HG02840 (cell line): Measurements from ENCODE around the gene KNDC1.
"Not testable (repeated sequence)": the region's sequence is repeated elsewhere in the genome, so short reads cannot be mapped to it uniquely, and the experiment has no call there.

ENCODE experiments used
- ATAC-seq: cut with Tn5 transposase; IDR thresholded peaks from one replicate; pipeline ENCODE4 v1.9.1; 2021; ENCODE audit warnings: mild to moderate bottlenecking, moderate library complexity, moderate number of reproducible peaks; ENCODE audit not compliant: unreplicated experiment, low FRiP score

The KNDC1 gene

GRCh38 chr10:133215586-133215985 is 55.6 kb downstream of the KNDC1 start:
- ATAC-seq, result no peak

- ATAC-seq, result no peak
These were observed 56.8 kb downstream of the KNDC1 start for GRCh38 chr10:133216776-133217175.

- no peak for ATAC-seq
These were observed 58.0 kb downstream of the KNDC1 start for GRCh38 chr10:133217800-133218589.

DNA sequence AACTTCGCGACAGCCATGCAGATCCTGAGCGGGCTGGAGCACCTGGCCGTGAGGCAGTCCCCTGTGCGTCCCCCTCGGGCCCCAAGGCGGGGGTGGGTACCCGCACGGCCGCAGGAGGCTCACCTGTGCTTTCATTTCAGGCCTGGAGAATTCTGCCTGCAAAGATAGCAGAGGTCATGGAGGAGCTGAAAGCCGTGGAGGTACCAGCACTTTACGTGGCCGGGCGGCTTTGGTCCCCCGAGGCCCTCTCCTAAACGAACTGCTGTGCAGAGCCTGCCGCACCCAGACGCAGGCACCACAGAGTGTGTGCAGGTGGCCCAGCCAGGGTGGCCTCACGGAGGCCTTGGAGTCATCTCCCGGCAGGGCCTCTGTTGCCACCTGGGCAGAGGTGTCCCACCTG is 58.9 kb downstream of the KNDC1 start:
- no peak for ATAC-seq

- ATAC-seq, result no peak
These were observed 59.8 kb downstream of the KNDC1 start for GRCh38 chr10:133219782-133220181.

GRCh38 chr10:133221331-133221730 is 61.3 kb downstream of the KNDC1 start:
- ATAC-seq, result no peak

DNA sequence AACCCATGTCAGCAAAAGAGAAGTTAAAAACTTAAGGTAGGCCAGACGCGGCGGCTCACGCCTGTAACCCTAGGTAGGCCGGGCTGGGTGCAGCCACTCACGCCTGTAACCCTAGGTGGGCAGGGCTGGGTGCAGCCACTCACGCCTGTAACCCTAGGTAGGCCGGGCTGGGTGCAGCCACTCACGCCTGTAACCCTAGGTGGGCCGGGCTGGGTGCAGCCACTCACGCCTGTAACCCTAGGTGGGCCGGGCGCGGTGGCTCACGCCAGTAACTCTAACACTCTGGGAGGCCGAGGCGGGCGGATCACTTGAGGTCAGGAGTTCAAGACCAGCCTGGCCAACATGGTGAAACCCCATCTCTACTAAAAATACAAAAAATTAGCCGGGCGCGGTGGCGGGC is 61.7 kb downstream of the KNDC1 start:
- ATAC-seq, result not testable (repeated sequence)

DNA sequence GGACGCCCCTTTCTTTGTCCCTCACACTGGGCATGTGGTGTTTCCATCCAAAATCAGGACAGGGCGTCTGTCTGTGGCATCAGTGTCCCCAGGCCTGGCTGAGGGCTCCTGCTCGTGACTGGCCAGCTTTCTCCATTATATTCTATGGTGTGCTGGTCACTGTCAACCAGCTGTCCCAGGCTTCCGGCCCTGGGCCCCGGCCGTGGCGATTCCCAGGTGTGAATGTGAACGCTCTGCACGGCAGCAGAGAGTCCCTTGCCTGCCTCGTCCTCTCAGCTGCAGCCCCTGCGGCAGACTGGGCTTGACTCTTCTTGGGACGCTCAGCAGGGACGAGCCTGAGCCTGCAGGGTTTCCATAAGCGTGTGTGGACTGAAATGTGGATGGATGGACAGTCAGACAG is 64.1 kb downstream of the KNDC1 start:
- no peak for ATAC-seq

GRCh38 chr10:133224756-133225372 is 64.8 kb downstream of the KNDC1 start:
- ATAC-seq, result no peak

- no peak for ATAC-seq
These were observed 65.7 kb downstream of the KNDC1 start for GRCh38 chr10:133225707-133226191.

- ATAC-seq, result no peak
These were observed 66.3 kb downstream of the KNDC1 start for GRCh38 chr10:133226251-133226808.

DNA sequence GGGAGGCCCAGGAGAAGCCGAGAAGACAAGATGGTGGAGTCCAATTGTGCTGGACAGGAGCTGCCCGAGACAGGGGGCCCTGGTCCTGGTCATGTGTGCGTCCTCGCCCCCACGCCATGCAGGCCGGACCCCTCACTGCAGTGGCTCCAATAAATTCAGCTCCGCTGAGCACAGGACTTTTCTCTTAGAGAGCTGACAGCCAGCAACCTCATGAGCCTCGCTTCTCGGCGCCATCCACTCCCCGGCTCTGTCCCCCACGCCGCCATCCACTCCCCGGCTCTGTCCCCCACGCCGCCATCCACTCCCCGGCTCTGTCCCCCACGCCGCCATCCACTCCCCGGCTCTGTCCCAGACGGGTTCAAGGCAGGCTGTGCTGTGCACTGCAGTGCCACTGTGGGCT is 67.2 kb downstream of the KNDC1 start:
- no peak for ATAC-seq

DNA sequence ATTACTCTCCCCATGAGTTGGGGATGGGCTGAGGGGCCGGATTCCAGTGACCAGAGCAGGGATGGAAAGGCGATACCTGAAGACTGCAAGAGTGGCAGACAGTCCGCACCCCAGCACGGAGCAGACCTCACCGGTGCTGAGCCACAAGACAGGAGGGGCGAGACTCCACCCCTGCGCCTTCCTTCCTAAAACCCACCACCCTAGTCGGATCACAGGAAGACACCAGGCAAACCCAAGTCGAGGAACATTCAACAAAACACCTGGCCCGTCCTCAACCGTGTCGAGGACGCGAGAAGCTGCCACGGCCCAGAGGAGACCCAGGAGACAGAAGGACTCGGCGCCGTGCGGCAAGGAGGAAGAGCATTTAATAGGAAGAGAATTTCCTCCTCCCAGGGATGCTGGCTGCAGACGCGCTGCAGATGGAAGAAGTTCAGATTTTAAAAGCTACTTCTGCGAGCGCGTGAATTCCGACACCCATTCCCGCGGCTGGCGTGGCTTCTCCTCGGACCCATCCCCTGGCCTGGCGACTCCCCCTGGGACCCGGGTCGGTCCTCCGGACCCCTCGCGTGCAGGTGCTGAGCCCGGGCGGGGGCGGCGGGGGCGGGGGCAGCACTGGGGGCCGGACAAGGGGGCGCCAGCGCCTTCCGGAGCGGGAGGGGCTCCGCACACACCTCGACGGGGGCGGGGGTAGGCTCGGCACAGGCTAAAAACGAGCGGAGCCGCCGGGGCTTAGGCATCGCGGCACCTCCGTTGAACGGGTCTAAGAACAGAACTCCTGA is 69.4 kb downstream of the KNDC1 start:
- ATAC-seq, result no peak

DNA sequence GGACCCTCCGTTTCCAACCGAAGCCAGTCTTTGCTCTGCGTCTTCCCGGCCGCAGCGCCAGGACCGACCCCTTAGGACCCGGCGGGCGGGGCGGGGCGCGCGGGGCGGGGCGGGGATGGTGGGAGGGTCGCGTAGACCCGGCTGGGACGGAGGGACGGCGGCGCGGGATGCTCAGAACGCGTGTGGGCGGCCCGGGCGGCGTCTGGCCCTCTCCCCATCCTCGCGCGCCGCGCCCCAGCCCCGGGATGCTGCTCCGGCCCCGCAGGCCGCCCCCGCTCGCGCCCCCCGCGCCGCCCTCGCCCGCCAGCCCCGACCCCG is 70.0 kb downstream of the KNDC1 start, which contains the start of gene UTF1:
Gene UTF1 (plus strand): TSS at position 174 of the 318 bp plus-strand sequence. CDS start 72 bp downstream, at position 246.
- no peak for ATAC-seq

DNA sequence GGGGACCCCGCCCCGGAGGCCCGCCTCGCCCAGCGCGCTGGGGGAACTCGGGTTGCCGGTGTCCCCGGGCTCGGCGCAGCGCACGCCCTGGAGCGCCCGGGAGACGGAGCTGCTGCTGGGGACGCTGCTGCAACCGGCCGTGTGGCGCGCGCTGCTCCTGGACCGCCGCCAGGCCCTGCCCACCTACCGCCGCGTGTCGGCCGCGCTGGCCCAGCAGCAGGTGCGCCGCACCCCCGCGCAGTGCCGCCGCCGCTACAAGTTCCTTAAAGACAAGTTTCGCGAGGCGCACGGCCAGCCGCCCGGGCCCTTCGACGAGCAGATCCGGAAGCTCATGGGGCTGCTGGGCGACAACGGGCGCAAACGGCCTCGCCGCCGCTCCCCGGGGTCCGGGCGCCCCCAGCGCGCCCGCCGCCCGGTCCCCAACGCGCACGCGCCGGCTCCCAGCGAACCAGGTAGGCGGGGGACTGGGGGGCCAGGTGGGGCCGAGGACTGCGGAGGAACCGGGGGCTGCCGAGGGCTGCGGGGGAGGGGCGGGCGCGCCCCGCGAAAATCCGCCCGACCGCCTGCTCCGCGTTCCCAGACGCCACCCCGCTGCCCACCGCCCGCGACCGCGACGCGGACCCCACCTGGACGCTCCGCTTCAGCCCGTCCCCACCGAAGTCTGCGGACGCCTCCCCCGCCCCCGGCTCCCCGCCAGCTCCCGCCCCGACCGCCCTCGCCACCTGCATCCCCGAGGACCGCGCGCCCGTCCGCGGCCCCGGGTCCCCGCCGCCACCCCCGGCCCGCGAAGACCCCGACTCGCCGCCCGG is 70.6 kb downstream of the KNDC1 start:
- no peak for ATAC-seq

GRCh38 chr10:133231244-133231945 is 71.4 kb downstream of the KNDC1 start:
- no peak for ATAC-seq

GRCh38 chr10:133231946-133232574 is 72.0 kb downstream of the KNDC1 start:
- ATAC-seq, result no peak

DNA sequence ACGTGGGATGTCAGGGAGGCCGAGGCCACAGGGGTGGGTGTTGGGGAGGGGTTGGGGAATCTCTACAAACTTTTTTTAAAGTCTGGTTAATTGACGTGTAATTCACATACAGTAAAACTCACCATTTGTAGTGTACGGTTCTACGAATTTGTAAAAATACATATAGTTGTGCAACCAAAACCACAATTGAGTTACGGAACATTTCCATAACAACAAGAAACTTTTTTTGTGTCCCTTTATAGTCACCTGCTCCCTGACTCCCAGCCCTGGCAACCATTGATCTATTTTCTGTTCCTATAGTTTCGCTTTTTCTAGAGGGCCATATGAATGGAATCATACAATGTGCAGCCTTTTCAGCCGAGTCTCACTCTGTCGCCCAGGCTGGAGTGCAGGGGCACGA is 74.8 kb downstream of the KNDC1 start:
- not testable (repeated sequence) for ATAC-seq

- ATAC-seq, result no peak
These were observed 75.3 kb downstream of the KNDC1 start for GRCh38 chr10:133235265-133235855.
